Panc1 (cell line): ENCODE measurements around the gene RBMX.

ENCODE experiments used
- CTCF ChIP-seq: fragments of 450-650 bp; IDR thresholded peaks from 2 replicates; pipeline ENCODE4 v1.5.1; 2017; ENCODE audit warnings: mild to moderate bottlenecking
- POLR2AphosphoS5 ChIP-seq: IDR thresholded peaks from 2 replicates; pipeline ENCODE4 v1.6.1; 2012; ENCODE audit warnings: mild to moderate bottlenecking, low read depth, low read length, moderate library complexity
- REST ChIP-seq, 2 experiments: IDR thresholded peaks; 2 replicates each; pipeline ENCODE4 v1.6.1; 2011 to 2012; ENCODE audit warnings: low read depth in 2 of 2, control low read depth in 1 of 2, low read length in 1 of 2, mild to moderate bottlenecking in 1 of 2, moderate library complexity in 1 of 2; ENCODE audit not compliant: insufficient read depth in 1 of 2
- TCF7L2 ChIP-seq: IDR thresholded peaks from 2 replicates; pipeline ENCODE4 v1.6.1; 2011; ENCODE audit warnings: mild to moderate bottlenecking, low read depth, low read length, inconsistent platforms

- no peak for TF ChIP-seq CTCF
- no peak for TF ChIP-seq POLR2AphosphoS5
- TF ChIP-seq REST (IDR thresholded peaks at IDR 0.05; ENCODE audit: insufficient read depth in 1 of 2, low read depth in 2 of 2, low read length in 1 of 2) = no peak
- no peak for TF ChIP-seq TCF7L2
These were observed 498 bp downstream of the RBMX start for GRCh38 chrX:136880003-136880451.
